Measurements from ENCODE around the gene TAS2R60. TPM values are rescaled to one million over a fixed set of nuclear protein-coding genes. Genes with fewer than 3 reads are reported as not detected.
"Not testable (repeated sequence)": the region's sequence is repeated elsewhere in the genome, so short reads cannot be mapped to it uniquely, and the experiment has no call there.

TAS2R60 gene
- total and polyA plus RNA-seq, 7 donors: not detected

DNA sequence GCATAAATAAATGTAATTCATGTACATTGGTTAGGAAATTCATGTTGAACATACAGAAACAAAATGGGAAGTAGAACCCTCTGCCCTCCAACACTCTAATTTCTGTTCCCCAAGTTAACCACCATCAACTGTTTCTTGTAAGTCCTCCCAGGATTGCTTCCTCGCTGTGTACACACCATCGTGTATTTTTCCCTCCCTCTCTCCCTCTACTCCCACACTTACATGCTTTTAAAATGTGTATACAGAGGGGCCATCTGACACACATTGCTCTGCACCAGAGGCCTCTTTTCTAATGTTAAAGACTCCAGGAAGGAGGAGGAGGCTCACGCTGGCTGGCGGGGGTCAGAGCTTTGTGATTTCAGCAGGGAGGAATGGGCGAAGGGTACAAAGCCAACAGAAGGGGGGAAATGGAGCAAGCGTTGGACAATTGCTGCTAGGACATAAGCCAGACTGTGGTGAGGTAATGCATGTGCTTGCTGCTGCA is 32.7 kb upstream of the TAS2R60 start:
- intact Hi-C loops (cut with DNase I): loop anchor here in 1 of 2 donors (2.0 to 5.0 kb wide), 2 partner anchors 103 to 168 kb away; no protein-coding TSS in a partner anchor
- Histone ChIP-seq H3K4me3 (no peak overlapping the region), H3K27ac (no peak overlapping the region), H3K9me3 (no peaks in the 10 kb centered on the region), H3K36me3 (ENCODE audit: insufficient read depth in 1 of 2, low read depth in 1 of 2) (no peaks in the 10 kb centered on the region), H3K4me1 (no peaks in the 10 kb centered on the region), H3K27me3 (ENCODE audit: insufficient read depth in 3 of 3, low read length in 2 of 3) (no peaks in the 10 kb centered on the region)
- TF ChIP-seq, protein P1, sequence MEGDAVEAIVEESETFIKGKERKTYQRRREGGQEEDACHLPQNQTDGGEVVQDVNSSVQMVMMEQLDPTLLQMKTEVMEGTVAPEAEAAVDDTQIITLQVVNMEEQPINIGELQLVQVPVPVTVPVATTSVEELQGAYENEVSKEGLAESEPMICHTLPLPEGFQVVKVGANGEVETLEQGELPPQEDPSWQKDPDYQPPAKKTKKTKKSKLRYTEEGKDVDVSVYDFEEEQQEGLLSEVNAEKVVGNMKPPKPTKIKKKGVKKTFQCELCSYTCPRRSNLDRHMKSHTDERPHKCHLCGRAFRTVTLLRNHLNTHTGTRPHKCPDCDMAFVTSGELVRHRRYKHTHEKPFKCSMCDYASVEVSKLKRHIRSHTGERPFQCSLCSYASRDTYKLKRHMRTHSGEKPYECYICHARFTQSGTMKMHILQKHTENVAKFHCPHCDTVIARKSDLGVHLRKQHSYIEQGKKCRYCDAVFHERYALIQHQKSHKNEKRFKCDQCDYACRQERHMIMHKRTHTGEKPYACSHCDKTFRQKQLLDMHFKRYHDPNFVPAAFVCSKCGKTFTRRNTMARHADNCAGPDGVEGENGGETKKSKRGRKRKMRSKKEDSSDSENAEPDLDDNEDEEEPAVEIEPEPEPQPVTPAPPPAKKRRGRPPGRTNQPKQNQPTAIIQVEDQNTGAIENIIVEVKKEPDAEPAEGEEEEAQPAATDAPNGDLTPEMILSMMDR (IDR thresholded peaks at IDR 0.05): no peak
- ATAC-seq: peak in 2 of 4 donors; percentile 13 to 57
- WGBS, 3 donors: 36 to 51% (median 39%) methylated on average over 6 of the region's 6 CpGs
- DNase-seq: no peak

DNA sequence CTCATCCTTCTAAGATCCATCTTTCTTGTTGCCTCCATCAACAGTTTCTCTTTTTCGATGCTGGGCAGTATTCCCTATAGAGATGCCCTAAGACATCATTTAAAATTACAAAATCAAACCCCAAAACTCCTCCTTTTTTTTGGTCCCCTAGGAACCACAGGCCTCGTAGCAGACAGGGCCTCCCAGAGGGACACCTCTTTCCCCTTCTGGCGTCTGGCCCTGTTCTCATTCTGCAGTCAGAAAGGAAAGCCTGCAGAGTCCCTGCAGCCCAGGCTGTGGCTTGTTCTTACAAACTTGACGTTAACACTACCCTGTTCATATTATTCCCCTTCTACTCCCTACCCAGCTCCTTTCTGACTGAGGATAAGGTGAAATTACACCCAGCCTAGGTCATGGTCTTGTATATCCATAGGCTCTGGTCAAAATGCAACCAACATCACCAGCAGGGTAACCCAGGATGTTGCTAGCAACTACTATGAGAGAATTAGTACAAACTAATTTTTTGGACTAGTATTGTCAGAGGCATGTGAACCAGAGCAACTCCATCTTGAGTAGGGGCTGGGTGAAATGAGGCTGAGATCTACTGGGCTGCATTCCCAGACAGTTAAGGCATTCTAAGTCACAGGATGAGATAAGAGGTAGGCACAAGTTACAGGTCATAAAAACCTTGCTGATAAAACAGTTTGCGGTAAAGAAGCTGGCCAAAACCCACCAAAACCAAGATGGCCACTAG is 31.1 kb upstream of the TAS2R60 start:
- Histone ChIP-seq H3K27me3 (ENCODE audit: insufficient read depth in 3 of 3, low read length in 2 of 3) (no peaks in the 10 kb centered on the region), H3K4me1 (no peaks in the 10 kb centered on the region), H3K27ac (no peak overlapping the region), H3K9me3 (no peaks in the 10 kb centered on the region), H3K36me3 (ENCODE audit: insufficient read depth in 1 of 2, low read depth in 1 of 2) (no peaks in the 10 kb centered on the region), H3K4me3 (no peak overlapping the region)
- ATAC-seq: no peak
- no peak for DNase-seq
- TF ChIP-seq, protein P1 (IDR thresholded peaks at IDR 0.05): no peak
- WGBS, 3 donors: 82 to 84% (median 82%) methylated on average over 5 of the region's 5 CpGs
- intact Hi-C loops (cut with DNase I): loop anchor here in 1 of 2 donors (2.0 to 5.0 kb wide), 2 partner anchors 105 to 169 kb away; no protein-coding TSS in a partner anchor

DNA sequence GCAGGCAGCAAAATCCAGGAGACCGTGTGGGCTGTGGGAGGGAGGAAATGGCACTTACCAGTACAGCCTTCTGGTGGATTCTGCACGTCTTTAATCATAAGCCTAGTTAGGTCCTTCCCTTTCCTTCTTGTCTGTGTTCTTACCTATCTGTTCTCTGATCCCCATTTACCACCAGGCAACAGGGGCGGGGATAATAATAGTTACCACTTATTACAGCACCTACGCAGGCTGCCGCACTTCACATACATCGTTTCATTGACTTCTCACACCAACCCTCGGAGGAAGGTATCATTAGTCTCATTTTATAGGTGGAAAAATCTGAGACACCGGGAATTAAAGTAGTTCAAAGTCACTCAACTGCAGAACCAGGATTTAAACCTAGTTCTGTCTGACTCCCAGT is 30.1 kb upstream of the TAS2R60 start:
- H3K27me3 ChIP-seq (ENCODE audit: insufficient read depth in 3 of 3, low read length in 2 of 3): no peaks in the 10 kb centered on the region
- TF ChIP-seq, protein P1 (IDR thresholded peaks at IDR 0.05): no peak
- no peak overlapping the region for H3K4me3 ChIP-seq
- intact Hi-C loops (cut with DNase I): loop anchor here in 1 of 2 donors (5.0 kb wide), 1 partner anchor 106 kb away; no protein-coding TSS in a partner anchor
- ATAC-seq (no peak), DNase-seq (no peak)
- H3K27ac ChIP-seq: no peak overlapping the region
- H3K36me3 ChIP-seq (ENCODE audit: insufficient read depth in 1 of 2, low read depth in 1 of 2): no peaks in the 10 kb centered on the region
- 91 to 96% (median 93%) methylated on average over 8 of the region's 8 CpGs for WGBS, 3 donors
- H3K9me3 ChIP-seq: no peaks in the 10 kb centered on the region
- no peaks in the 10 kb centered on the region for H3K4me1 ChIP-seq

DNA sequence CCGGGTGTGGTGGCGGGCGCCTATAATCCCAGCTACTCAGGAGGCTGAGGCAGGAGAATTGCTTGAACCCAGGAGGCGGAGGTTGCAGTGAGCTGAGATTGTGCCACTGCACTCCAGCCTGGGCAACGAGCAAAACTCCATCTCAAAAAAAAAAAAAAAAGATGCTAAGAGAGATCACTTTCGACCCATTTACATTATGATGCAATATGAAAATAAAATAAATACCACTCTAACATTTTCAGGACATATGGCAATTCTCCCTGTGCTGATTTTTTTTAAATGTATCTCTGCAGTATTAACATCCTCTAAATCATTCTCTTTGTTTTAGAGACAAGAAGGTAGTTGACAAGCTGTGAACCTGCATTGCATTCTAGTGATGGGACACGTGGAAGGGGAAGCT is 28.0 kb upstream of the TAS2R60 start:
- not testable (repeated sequence) for H3K9me3 ChIP-seq; H3K4me1 ChIP-seq; H3K27ac ChIP-seq; H3K27me3 ChIP-seq (ENCODE audit: insufficient read depth in 3 of 3, low read length in 2 of 3); DNase-seq; ATAC-seq; H3K36me3 ChIP-seq (ENCODE audit: insufficient read depth in 1 of 2, low read depth in 1 of 2); H3K4me3 ChIP-seq
- WGBS, 3 donors: 87 to 95% (median 93%) methylated on average over 7 of the region's 7 CpGs
- intact Hi-C loops (cut with DNase I): loop anchor here in 1 of 2 donors (5.0 kb wide), 1 partner anchor 33 kb away; the partner anchor contains the start of gene ZYX

DNA sequence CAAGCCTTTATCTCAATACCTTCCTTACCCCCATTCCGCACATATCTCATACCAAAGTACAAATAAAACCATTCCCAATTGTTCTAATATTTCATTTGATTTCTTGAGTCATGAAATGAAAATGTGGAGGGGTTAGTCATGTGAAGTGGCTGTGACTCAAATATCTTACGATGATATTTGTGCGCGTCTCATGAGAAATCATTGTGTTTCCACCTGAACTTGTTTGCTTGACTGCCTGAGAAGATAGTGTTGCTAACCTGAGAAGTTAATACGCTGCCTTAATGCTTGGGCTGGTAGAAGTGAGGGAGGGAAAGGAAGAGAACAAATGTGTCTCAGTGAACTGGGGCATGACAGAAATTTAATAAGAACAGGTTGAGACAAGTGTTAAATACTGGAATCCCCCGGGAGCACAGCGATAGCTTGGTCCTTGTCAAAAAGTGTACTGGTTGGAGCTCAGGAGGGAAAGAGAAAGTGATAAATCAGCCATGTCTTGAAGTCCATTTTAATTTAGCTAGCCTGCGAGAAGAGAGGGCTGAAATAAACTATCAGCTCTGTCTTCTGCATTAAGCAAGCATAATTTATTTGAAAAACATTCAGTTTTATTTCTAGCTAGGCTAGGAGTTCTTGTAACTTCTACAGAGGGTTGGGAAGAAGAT is 27.4 kb upstream of the TAS2R60 start:
- Histone ChIP-seq H3K27me3 (ENCODE audit: insufficient read depth in 3 of 3, low read length in 2 of 3) (peaks cover 0 to 6% (median 0%) of the 10 kb centered on the region in 3 donors), H3K9me3 (no peaks in the 10 kb centered on the region)
- no peak for ATAC-seq

More for the DNA sequence above, 27.4 kb upstream of the TAS2R60 start:
- H3K36me3 ChIP-seq (ENCODE audit: insufficient read depth in 1 of 2, low read depth in 1 of 2): no peaks in the 10 kb centered on the region
- 76 to 84% (median 84%) methylated on average over 8 of the region's 8 CpGs for WGBS, 3 donors
- DNase-seq: no peak
- no peak overlapping the region for H3K27ac ChIP-seq
- TF ChIP-seq, protein P1 (IDR thresholded peaks at IDR 0.05): no peak
- H3K4me1 ChIP-seq: no peaks in the 10 kb centered on the region
- intact Hi-C loops (cut with DNase I): loop anchor here (2.0 to 5.0 kb wide), 3 partner anchors 34 to 175 kb away; partner anchors contain the start of gene ZYX (in 2 of the 2)
- no peak overlapping the region for H3K4me3 ChIP-seq
